Type B pancreatic cell (in vitro differentiated cells): Measurements from ENCODE around the gene IGFBP7. TPM values are rescaled to one million over a fixed set of nuclear protein-coding genes. Genes with fewer than 3 reads are reported as not detected.

Source experiments
- DNase-seq: peaks from one replicate; pipeline ENCODE4 v3.0.0; 2021; ENCODE audit warnings: mixed read lengths; ENCODE audit not compliant: unreplicated experiment; ENCODE audit errors: extremely low spot score
- H3K27ac Mint-ChIP-seq: 2 replicates; pipeline ENCODE4 v1.8.0; 2021; ENCODE audit warnings: mild to moderate bottlenecking, mixed read lengths
- H3K27me3 Mint-ChIP-seq: 2 replicates; pipeline ENCODE4 v1.8.0; 2021; ENCODE audit warnings: mixed read lengths
- H3K36me3 Mint-ChIP-seq: 2 replicates; pipeline ENCODE4 v1.8.0; 2021; ENCODE audit warnings: mixed read lengths
- H3K4me1 Mint-ChIP-seq: one replicate; pipeline ENCODE4 v1.8.0; 2021; ENCODE audit warnings: mixed read lengths; ENCODE audit not compliant: unreplicated experiment
- H3K4me3 Mint-ChIP-seq: 2 replicates; pipeline ENCODE4 v1.8.0; 2021; ENCODE audit warnings: mild to moderate bottlenecking, mixed read lengths
- H3K9me3 Mint-ChIP-seq: 2 replicates; pipeline ENCODE4 v1.8.0; 2021; ENCODE audit warnings: mixed read lengths
- total RNA-seq: library from RNA; stranded (reverse); gene quantifications from 2 replicates; pipeline ENCODE4 v1.2.1, GENCODE V29; 2021; ENCODE audit warnings: low replicate concordance
- TF ChIP-seq, protein P1 (sequence below): fragments of 200-600 bp; sonication (generic); conservative IDR thresholded peaks from 2 replicates; pipeline ENCODE4 v1.5.0; 2021; ENCODE audit warnings: antibody characterized with exemption, mild to moderate bottlenecking

The IGFBP7 gene
- total RNA-seq, 1 donor from 2014 or later, result 108 TPM

DNA sequence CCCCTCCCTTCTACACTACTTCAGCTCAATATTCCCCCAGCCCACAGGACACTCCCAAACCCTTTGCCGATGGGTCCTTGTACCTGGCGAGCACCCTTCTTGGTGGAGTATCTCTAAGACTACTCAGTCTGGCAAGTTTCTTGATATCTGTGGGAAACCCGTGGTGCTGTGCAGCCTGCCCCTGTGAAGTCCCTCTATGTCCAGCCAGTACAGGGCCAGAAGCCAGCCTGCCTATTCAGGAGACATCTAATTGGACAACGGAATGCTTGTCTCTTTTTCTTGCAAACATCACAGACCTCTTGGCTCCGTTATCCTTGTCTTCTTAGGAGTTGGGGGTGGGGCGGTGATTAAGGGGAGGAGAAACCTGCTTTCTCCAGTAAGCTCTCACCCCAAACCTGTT, 3.7 kb upstream of the IGFBP7 start:
- no peak for DNase-seq
- Mint-ChIP-seq H3K9me3 (no peaks in the 10 kb centered on the region), H3K36me3 (no peaks in the 10 kb centered on the region), H3K27ac (no peak overlapping the region), H3K4me3 (no peak overlapping the region), H3K4me1 (peaks cover 34% of the 10 kb centered on the region), H3K27me3 (peaks cover 24% of the 10 kb centered on the region)
- TF ChIP-seq, protein P1, sequence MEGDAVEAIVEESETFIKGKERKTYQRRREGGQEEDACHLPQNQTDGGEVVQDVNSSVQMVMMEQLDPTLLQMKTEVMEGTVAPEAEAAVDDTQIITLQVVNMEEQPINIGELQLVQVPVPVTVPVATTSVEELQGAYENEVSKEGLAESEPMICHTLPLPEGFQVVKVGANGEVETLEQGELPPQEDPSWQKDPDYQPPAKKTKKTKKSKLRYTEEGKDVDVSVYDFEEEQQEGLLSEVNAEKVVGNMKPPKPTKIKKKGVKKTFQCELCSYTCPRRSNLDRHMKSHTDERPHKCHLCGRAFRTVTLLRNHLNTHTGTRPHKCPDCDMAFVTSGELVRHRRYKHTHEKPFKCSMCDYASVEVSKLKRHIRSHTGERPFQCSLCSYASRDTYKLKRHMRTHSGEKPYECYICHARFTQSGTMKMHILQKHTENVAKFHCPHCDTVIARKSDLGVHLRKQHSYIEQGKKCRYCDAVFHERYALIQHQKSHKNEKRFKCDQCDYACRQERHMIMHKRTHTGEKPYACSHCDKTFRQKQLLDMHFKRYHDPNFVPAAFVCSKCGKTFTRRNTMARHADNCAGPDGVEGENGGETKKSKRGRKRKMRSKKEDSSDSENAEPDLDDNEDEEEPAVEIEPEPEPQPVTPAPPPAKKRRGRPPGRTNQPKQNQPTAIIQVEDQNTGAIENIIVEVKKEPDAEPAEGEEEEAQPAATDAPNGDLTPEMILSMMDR, result no peak

DNA sequence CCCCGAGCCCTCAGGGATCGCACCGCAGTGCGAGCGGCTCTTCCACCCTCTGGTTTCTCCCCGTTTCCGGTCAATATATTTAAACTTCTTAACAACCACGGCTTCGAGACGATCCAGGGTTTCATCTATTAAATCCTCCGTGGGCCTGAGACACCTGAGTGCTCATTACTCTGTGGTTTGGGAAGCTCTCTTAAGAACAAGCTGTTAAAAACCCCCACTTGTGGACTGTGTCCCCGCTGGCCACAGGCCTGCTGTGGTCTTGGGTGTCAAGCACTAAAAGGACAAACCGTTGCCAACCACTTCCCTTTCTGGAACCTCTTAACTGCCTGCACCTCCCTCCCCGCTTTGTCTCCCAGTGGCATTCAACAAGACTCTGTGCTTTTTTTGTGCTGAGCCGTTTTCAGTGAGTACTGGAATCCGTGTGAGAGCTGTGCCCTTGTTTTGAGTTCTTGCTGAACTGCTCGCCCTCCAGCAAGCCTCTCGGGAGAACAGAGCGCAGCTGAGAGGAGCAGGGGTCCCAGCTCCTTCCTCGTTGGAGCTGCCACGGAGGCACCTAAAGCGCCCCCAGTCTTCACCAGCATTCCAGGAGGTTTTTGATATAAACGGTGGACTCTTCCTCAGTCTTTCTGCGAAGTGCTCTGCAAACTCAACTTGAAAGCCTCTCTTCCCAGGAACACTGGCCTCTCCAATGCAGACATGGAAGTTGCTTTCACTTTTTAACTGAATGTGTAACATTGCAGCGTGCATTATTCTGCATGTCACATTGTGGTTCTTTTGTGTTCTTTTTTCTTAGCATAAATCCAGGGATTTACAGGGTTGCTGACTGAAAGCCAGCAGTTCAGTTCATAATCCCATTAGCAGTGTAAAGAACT, 691 bp upstream of the IGFBP7 start:
- TF ChIP-seq, protein P1, result no peak
- no peaks in the 10 kb centered on the region for H3K9me3 Mint-ChIP-seq
- no peak for DNase-seq
- peaks cover 24% of the 10 kb centered on the region for H3K4me1 Mint-ChIP-seq
- H3K4me3 Mint-ChIP-seq, result peak overlapping the region; percentile 95
- H3K36me3 Mint-ChIP-seq, result no peaks in the 10 kb centered on the region
- H3K27ac Mint-ChIP-seq, result peak overlapping the region; percentile 94
- H3K27me3 Mint-ChIP-seq, result peaks cover 25% of the 10 kb centered on the region

DNA sequence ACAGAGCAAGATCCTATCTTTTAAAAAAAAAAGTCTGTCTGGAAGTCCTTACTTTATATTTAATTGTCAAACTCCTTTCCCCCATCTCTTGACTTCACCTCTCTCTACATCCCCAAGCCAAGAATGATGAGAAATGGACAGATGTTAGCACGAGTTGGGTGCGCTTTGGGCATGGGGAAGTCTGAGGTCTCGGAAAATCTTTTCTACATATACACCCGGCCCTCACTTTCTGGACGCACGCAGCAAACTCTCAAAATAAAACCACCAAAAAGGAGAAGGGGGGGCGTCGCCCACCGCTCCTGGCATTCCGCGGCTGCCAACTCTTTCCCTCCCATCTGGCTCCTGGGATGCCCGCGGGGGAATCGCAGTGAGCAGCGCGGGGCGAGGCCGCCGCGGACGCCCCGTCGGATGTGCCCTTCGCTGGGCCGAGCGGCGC, 756 bp downstream of the IGFBP7 start:
- Mint-ChIP-seq H3K9me3 (no peaks in the 10 kb centered on the region), H3K27me3 (peaks cover 25% of the 10 kb centered on the region), H3K27ac (peak overlapping the region; percentile 25), H3K4me3 (peak overlapping the region; percentile 86), H3K4me1 (peaks cover 30% of the 10 kb centered on the region), H3K36me3 (peaks cover 6% of the 10 kb centered on the region)
- DNase-seq, result no peak
- TF ChIP-seq, protein P1, result no peak

DNA sequence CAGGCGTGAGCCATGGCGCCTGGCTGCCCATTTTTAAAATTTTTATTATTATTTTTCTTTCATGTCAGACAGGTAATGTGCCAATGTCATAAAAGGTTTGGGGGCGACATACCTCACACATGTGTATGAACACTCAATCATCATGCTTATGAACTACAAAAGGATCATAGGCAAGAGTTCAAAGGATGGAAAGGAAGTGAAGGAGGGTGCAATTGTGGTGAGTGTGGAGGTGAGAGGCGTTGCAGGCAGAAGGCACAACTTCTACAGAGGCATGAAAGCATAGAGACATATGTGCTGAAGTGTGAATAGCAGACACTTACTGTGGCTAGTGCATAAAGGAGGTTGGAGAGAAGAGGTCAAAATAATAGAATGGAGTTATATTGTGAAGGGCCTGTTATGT, 4.0 kb downstream of the IGFBP7 start:
- TF ChIP-seq, protein P1, result no peak
- H3K27me3 Mint-ChIP-seq, result peaks cover 20% of the 10 kb centered on the region
- H3K4me1 Mint-ChIP-seq, result peaks cover 44% of the 10 kb centered on the region
- no peak overlapping the region for H3K4me3 Mint-ChIP-seq
- H3K36me3 Mint-ChIP-seq, result peaks cover 6% of the 10 kb centered on the region
- DNase-seq, result no peak
- peaks cover under 1% of the 10 kb centered on the region for H3K9me3 Mint-ChIP-seq
- H3K27ac Mint-ChIP-seq, result no peak overlapping the region

DNA sequence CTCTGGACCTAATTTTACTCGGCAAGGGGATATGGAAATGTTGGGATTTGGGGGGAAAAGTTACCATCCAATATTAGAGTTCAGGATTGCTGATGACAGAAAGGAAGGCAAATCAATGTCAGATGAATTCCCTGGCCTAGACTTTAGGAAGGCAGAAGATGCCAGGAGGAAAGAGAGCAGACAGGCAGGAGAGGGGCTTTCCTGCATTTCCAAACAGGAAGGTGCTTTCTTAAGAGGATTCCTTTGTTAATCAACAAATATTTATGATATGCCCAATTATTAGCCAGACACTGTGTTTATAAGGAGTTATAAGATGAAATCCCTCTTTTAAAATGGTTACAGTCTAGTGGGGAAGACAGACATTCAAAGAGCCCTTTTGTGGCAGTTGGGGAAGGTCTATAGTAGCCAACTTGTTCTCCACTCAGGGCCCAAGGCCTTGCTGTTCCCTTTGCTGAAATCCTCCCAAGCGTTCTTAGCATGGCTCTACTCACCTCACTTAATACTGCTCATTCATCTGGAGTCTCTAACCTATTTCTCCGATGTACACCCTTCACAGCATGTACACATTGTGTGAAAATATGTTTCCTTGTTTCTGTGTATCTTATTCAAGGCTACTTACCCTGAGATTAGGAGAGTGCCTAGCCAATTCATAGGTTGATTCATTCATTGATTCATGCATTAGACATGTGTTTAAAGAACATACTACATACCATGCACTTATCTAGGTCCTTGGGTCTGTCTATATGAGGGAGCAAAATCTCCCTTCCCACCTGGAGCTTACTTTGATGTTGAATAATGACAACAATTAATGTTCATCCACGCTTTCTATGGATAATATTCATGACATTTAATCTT, 5.3 kb downstream of the IGFBP7 start:
- H3K4me1 Mint-ChIP-seq, result peaks cover 48% of the 10 kb centered on the region
- no peak for DNase-seq
- TF ChIP-seq, protein P1, result no peak
- H3K36me3 Mint-ChIP-seq, result peaks cover 6% of the 10 kb centered on the region
- H3K4me3 Mint-ChIP-seq, result no peak overlapping the region
- peaks cover 13% of the 10 kb centered on the region for H3K27me3 Mint-ChIP-seq
- no peak overlapping the region for H3K27ac Mint-ChIP-seq
- H3K9me3 Mint-ChIP-seq, result peaks cover 4% of the 10 kb centered on the region
